Suprapubic skin (tissue), 4 donors: Measurements from ENCODE around the gene UBASH3A. TPM values are rescaled to one million over a fixed set of nuclear protein-coding genes. Genes with fewer than 3 reads are reported as not detected.

Source experiments
- DNase-seq, 2 donors: peaks; one replicate each; pipeline ENCODE4 v3.0.0-alpha.2; 2019; ENCODE audit warnings: low spot score in 2 of 2
- H3K27ac ChIP-seq: fragments of 200-600 bp; sonication (generic); one replicate; pipeline ENCODE4 v1.5.1; 2019
- H3K27me3 ChIP-seq: fragments of 200-600 bp; sonication (generic); one replicate; pipeline ENCODE4 v1.5.1; 2019
- H3K36me3 ChIP-seq: fragments of 200-600 bp; sonication (generic); one replicate; pipeline ENCODE4 v1.5.1; 2019
- H3K4me1 ChIP-seq: fragments of 200-600 bp; sonication (generic); one replicate; pipeline ENCODE4 v1.5.1; 2019
- H3K4me3 ChIP-seq: fragments of 200-600 bp; sonication (generic); one replicate; pipeline ENCODE4 v1.5.1; 2019; ENCODE audit warnings: mild to moderate bottlenecking
- H3K9me3 ChIP-seq: fragments of 200-600 bp; sonication (generic); one replicate; pipeline ENCODE4 v1.5.1; 2019
- EP300 ChIP-seq: sonication (generic); formaldehyde crosslinking; IDR thresholded peaks from one replicate; pipeline ENCODE4 v1.6.1; 2017; ENCODE audit warnings: antibody characterized with exemption
- POLR2A ChIP-seq, 2 donors: fragments of 450-650 bp; IDR thresholded peaks; one replicate each; pipeline ENCODE4 v1.6.1; 2017; ENCODE audit warnings: antibody characterized with exemption in 2 of 2, mild to moderate bottlenecking in 2 of 2, moderate library complexity in 2 of 2
- POLR2AphosphoS5 ChIP-seq, 3 donors: sonication (generic); formaldehyde crosslinking; IDR thresholded peaks; one replicate each; pipeline ENCODE4 v1.6.1; 2017; ENCODE audit warnings: antibody characterized with exemption in 3 of 3
- WGBS: methylation state at CpG from one replicate; pipeline ENCODE4 v1.1.5; 2018; 5-methylcytosine and 5-hydroxymethylcytosine counted together
- total RNA-seq, 4 donors: library from RNA; depleted of rRNA; stranded (reverse); fragments of >200 nt; gene quantifications; one replicate each; pipeline ENCODE4 v1.1.0, GENCODE V29; 2016
- TF ChIP-seq, protein P1 (sequence below), 2 donors: fragments of 200-600 bp in 1 of 2; fragments of 450-650 bp in 1 of 2; sonication (generic) in 1 of 2; IDR thresholded peaks; one replicate each; pipeline ENCODE4 v1.5.1; 2016 to 2019; ENCODE audit warnings: antibody characterized with exemption in 2 of 2, mild to moderate bottlenecking in 1 of 2, moderate library complexity in 1 of 2

UBASH3A gene
- total RNA-seq, 4 donors from 2014 or later = 0.36 to 1.0 (median 0.47) TPM; not detected in 1

DNA sequence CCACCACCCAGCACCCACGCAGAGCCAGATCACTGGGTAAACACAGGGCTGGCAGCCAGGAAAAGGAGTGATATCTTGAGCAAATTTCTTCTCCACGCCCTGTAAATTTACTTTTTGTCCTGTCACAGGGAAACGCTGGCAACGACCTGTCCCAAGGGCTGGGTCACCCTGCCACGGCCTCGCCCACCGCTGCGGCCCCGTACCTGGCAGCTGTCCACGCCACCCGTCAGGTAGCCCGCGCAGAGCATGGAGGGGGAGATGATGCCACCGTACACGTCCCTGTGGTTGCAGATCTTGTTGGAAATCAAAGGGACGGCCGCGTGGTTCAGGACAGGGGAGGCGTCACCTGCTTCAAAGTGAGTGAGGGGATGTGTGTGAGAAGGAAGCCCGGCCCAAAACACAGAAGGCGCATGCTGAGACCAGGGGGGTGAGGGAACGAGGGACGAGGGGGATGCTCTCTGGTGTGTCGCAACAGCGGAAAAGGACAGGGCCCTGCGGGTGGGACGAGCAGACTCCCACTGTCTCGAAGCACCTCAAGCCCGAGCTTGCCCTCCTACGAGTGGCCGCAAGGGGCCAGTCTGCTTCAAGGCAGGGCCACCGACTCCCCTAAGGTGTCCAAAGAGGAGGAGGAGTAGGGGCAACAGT, 27.2 kb upstream of the UBASH3A start:
- WGBS = 68% methylated on average over 27 of the region's 32 CpGs
- TF ChIP-seq EP300 (no peak), POLR2AphosphoS5 (IDR thresholded peaks at IDR 0.05) (no peak), POLR2A (IDR thresholded peaks at IDR 0.05) (no peak)
- H3K27ac ChIP-seq = no peak overlapping the region
- DNase-seq = no peak
- H3K36me3 ChIP-seq = no peaks in the 10 kb centered on the region
- peaks cover 41% of the 10 kb centered on the region for H3K27me3 ChIP-seq
- no peak overlapping the region for H3K4me3 ChIP-seq
- H3K4me1 ChIP-seq = no peaks in the 10 kb centered on the region
- H3K9me3 ChIP-seq = no peaks in the 10 kb centered on the region

DNA sequence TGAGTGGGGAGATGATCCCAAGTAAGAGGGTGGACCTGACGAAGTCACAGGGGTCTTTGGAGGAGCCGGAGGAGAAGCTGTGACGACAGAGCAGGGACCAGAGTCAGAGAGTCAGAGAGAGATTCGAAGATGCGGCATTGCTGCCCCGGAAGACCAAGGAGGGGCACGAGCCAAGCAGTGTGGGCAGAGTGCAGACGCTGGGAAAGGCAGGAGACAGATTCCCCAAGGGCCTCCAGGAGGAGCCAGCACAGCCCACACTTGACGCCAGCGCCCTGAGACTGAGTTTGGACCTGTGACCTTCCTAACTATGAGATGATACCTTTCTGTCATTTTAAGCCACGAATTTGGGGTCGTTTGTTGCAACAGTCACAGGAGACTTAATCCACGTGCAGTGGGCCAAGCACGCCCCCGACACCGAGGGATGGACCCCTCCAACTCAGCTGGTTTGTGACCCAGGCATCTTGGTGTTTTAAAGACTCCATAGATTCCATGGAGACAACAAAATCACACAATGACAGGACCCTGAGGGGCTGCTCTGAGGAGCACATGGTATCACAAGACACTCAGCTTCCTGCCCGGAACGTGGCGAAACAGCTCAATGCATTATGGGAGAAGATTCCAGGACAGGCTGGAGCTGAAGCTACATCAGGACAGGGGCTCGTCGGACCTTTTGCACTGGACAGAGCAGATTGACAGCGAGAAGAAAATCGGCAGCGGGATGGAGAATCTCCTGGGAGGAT, 26.3 kb upstream of the UBASH3A start:
- Histone ChIP-seq H3K36me3 (no peaks in the 10 kb centered on the region), H3K4me1 (no peaks in the 10 kb centered on the region), H3K27me3 (peaks cover 41% of the 10 kb centered on the region), H3K9me3 (no peaks in the 10 kb centered on the region), H3K4me3 (no peak overlapping the region), H3K27ac (no peak overlapping the region)
- TF ChIP-seq POLR2A (IDR thresholded peaks at IDR 0.05) (no peak), EP300 (no peak), POLR2AphosphoS5 (IDR thresholded peaks at IDR 0.05) (no peak)
- TF ChIP-seq, protein P1, sequence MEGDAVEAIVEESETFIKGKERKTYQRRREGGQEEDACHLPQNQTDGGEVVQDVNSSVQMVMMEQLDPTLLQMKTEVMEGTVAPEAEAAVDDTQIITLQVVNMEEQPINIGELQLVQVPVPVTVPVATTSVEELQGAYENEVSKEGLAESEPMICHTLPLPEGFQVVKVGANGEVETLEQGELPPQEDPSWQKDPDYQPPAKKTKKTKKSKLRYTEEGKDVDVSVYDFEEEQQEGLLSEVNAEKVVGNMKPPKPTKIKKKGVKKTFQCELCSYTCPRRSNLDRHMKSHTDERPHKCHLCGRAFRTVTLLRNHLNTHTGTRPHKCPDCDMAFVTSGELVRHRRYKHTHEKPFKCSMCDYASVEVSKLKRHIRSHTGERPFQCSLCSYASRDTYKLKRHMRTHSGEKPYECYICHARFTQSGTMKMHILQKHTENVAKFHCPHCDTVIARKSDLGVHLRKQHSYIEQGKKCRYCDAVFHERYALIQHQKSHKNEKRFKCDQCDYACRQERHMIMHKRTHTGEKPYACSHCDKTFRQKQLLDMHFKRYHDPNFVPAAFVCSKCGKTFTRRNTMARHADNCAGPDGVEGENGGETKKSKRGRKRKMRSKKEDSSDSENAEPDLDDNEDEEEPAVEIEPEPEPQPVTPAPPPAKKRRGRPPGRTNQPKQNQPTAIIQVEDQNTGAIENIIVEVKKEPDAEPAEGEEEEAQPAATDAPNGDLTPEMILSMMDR (IDR thresholded peaks at IDR 0.05) = no peak
- no peak for DNase-seq
- WGBS = 76% methylated on average over 24 of the region's 24 CpGs

DNA sequence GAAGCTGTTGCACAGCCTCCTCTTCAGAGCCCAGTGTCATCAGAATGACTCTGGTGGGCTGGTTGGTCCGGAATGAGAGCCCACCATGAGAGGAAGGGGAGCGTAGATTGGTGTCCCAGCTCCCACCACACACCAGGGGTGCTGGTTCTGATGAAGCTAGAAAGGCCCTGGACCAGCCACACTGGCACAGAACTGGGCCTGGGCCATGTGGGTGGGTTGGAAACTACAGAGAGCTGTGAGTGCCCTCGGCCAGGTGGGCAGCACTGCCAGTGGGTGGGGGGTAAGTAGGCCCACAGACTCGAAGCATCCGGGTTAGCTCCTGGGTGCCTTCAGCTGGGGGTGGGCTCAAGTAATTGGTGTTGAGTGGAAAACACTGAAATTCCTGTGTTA, 25.8 kb upstream of the UBASH3A start:
- no peaks in the 10 kb centered on the region for H3K36me3 ChIP-seq
- H3K27me3 ChIP-seq = peaks cover 40% of the 10 kb centered on the region
- no peaks in the 10 kb centered on the region for H3K4me1 ChIP-seq
- H3K4me3 ChIP-seq = no peak overlapping the region
- WGBS = 75% methylated on average over 5 of the region's 5 CpGs
- DNase-seq = no peak
- H3K9me3 ChIP-seq = no peaks in the 10 kb centered on the region
- no peak for TF ChIP-seq EP300
- TF ChIP-seq POLR2AphosphoS5 (IDR thresholded peaks at IDR 0.05) = no peak
- TF ChIP-seq POLR2A (IDR thresholded peaks at IDR 0.05) = no peak
- TF ChIP-seq, protein P1 (IDR thresholded peaks at IDR 0.05) = no peak
- no peak overlapping the region for H3K27ac ChIP-seq

DNA sequence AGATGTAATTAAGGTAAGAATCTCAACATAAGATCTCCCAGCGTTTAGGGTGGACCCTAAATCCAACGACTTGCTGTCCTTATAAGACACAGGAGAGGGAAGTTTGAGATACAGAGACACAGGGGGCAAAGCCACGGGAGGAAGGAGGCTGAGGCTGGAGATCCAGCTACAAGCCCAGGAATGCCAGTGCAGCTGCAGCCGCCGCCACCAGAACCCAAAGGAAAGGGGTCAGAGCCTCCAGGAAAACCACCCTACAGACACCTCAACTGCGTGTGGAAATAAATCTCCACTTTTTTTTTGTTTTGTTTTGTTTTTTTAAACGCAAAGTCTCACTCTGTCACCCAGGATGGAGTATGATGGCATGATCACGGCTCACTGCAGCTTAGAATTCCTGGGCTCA, 25.3 kb upstream of the UBASH3A start:
- H3K4me1 ChIP-seq = no peaks in the 10 kb centered on the region
- no peak for DNase-seq
- 71% methylated on average over 8 of the region's 8 CpGs for WGBS
- H3K4me3 ChIP-seq = no peak overlapping the region
- peaks cover 37% of the 10 kb centered on the region for H3K27me3 ChIP-seq
- H3K27ac ChIP-seq = no peak overlapping the region
- TF ChIP-seq EP300 (no peak), POLR2AphosphoS5 (IDR thresholded peaks at IDR 0.05) (no peak), POLR2A (IDR thresholded peaks at IDR 0.05) (no peak)
- TF ChIP-seq, protein P1 (IDR thresholded peaks at IDR 0.05) = no peak
- no peaks in the 10 kb centered on the region for H3K9me3 ChIP-seq
- no peaks in the 10 kb centered on the region for H3K36me3 ChIP-seq

DNA sequence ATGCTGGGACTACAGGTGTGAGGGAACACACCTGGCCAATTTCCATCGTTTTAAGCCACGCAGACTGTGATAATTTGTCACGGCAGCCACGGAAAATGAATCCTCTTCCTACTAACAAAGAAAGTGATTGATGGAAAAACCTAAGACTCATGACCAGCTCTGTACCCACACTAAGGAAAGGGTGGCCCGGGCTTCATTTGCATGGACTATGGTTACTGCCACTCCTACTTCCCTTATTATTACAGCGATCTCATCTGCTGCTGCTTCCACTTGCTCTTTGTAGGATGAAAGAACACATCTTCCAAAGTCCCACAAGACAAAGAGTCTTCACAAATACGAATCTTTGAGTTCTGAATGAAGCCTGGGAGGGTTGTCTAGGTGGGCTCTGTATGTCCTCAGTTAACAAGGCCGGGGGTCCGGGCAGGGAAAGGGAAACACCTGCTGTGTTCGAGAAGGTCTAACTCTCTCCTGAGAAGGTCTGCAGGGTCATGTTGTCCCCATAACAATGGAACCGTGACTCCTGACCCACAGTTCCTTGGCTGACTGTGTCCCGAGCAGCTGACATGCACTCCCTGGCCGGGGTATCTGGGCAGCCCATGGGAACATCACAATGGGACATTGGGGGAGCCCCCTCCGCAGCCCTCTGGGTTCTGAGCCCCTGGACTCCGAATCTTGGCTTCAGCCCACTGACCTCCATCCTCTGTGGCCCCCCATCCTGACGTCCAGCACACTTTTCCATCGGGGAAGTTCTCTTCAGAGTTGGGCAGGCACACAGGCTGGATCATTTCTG, 24.1 kb upstream of the UBASH3A start:
- H3K36me3 ChIP-seq = no peaks in the 10 kb centered on the region
- TF ChIP-seq, protein P1 (IDR thresholded peaks at IDR 0.05) = no peak
- TF ChIP-seq POLR2A (IDR thresholded peaks at IDR 0.05) (no peak), POLR2AphosphoS5 (IDR thresholded peaks at IDR 0.05) (no peak), EP300 (no peak)
- no peak overlapping the region for H3K27ac ChIP-seq
- no peak overlapping the region for H3K4me3 ChIP-seq
- H3K27me3 ChIP-seq = peaks cover 28% of the 10 kb centered on the region
- no peaks in the 10 kb centered on the region for H3K9me3 ChIP-seq
- DNase-seq = no peak
- 79% methylated on average over 16 of the region's 17 CpGs for WGBS
- no peaks in the 10 kb centered on the region for H3K4me1 ChIP-seq
